HepG2 (cell line): ENCODE data around the gene TGM2. TPM values are rescaled to one million over a fixed set of nuclear protein-coding genes. Genes with fewer than 3 reads are reported as not detected.

Experiments
- ATF2 ChIP-seq: sonication (generic); formaldehyde crosslinking; IDR thresholded peaks from 2 replicates; pipeline ENCODE4 v1.4.0; 2020; ENCODE audit warnings: missing genetic modification reagents
- CAMTA2 ChIP-seq: sonication (generic); formaldehyde crosslinking; IDR thresholded peaks from 2 replicates; pipeline ENCODE4 v1.4.0; 2020; ENCODE audit warnings: mild to moderate bottlenecking, missing genetic modification reagents, borderline replicate concordance
- CCAR2 ChIP-seq: fragments of 200-400 bp; formaldehyde crosslinking; optimal IDR thresholded peaks from 2 replicates; pipeline ENCODE3; 2018; ENCODE audit warnings: low read depth, mild to moderate bottlenecking, low read length, moderate library complexity
- CENPT ChIP-seq: sonication (generic); formaldehyde crosslinking; IDR thresholded peaks from 2 replicates; pipeline ENCODE4 v1.8.0; 2022; ENCODE audit warnings: low read depth, mild to moderate bottlenecking, moderate library complexity, missing genetic modification reagents
- DMAP1 ChIP-seq: IDR thresholded peaks from 2 replicates; pipeline ENCODE4 v1.6.1; 2016
- GATAD2A ChIP-seq: IDR thresholded peaks from 2 replicates; pipeline ENCODE4 v1.6.1; 2016
- GMEB2 ChIP-seq: IDR thresholded peaks from 2 replicates; pipeline ENCODE4 v1.6.1; 2016; ENCODE audit warnings: missing biosample characterization, missing genetic modification reagents, low read depth
- GTF2F1 ChIP-seq: fragments of 150-350 bp; IDR thresholded peaks from 2 replicates; pipeline ENCODE4 v1.6.1; 2014; ENCODE audit warnings: low read length
- ISL2 ChIP-seq: sonication (generic); formaldehyde crosslinking; IDR thresholded peaks from 2 replicates; pipeline ENCODE4 v1.5.0; 2020; ENCODE audit warnings: missing genetic modification reagents
- KLF13 ChIP-seq: sonication (generic); formaldehyde crosslinking; IDR thresholded peaks from 2 replicates; pipeline ENCODE4 v1.4.0; 2020; ENCODE audit warnings: mild to moderate bottlenecking, missing genetic modification reagents
- MBD4 ChIP-seq: IDR thresholded peaks from 2 replicates; pipeline ENCODE4 v1.6.1; 2012; ENCODE audit warnings: low read length, inconsistent platforms, borderline replicate concordance
- TBX3 ChIP-seq: fragments of 450-650 bp; IDR thresholded peaks from 2 replicates; pipeline ENCODE4 v1.6.1; 2017; ENCODE audit warnings: antibody characterized with exemption, mild to moderate bottlenecking, inconsistent platforms, borderline replicate concordance
- THAP9 ChIP-seq: sonication (generic); formaldehyde crosslinking; IDR thresholded peaks from 2 replicates; pipeline ENCODE4; 2020; ENCODE audit warnings: missing genetic modification reagents, mild to moderate bottlenecking, borderline replicate concordance
- ZFP62 ChIP-seq: sonication (generic); formaldehyde crosslinking; IDR thresholded peaks from 2 replicates; pipeline ENCODE4 v1.4.0; 2020; ENCODE audit warnings: missing genetic modification reagents
- ZKSCAN8 ChIP-seq: IDR thresholded peaks from 2 replicates; pipeline ENCODE4 v1.6.1; 2016; ENCODE audit warnings: borderline replicate concordance, missing genetic modification reagents, missing compliant biosample characterization
- ZNF264 ChIP-seq: sonication (generic); formaldehyde crosslinking; IDR thresholded peaks from 2 replicates; pipeline ENCODE4 v1.4.0; 2020; ENCODE audit warnings: missing genetic modification reagents
- ZNF557 ChIP-seq: sonication (generic); formaldehyde crosslinking; IDR thresholded peaks from 2 replicates; pipeline ENCODE4 v1.4.0; 2020; ENCODE audit warnings: missing genetic modification reagents
- ZNF609 ChIP-seq: sonication (generic); formaldehyde crosslinking; IDR thresholded peaks from 2 replicates; pipeline ENCODE4 v1.4.0; 2020; ENCODE audit warnings: mild to moderate bottlenecking, missing genetic modification reagents, borderline replicate concordance
- ZNF614 ChIP-seq: IDR thresholded peaks from 2 replicates; pipeline ENCODE4 v1.6.1; 2018; ENCODE audit warnings: missing biosample characterization, missing genetic modification reagents, inconsistent platforms, borderline replicate concordance
- ZNF670 ChIP-seq: sonication (generic); formaldehyde crosslinking; IDR thresholded peaks from 2 replicates; pipeline ENCODE4 v1.8.0; 2022; ENCODE audit warnings: mild to moderate bottlenecking, missing genetic modification reagents, borderline replicate concordance
- ZNF768 ChIP-seq: sonication (generic); formaldehyde crosslinking; IDR thresholded peaks from 2 replicates; pipeline ENCODE4 v1.4.0; 2020; ENCODE audit warnings: missing genetic modification reagents
- polyA plus RNA-seq, 8 experiments: library from polyadenylated mRNA; depleted of rRNA in 3 of 8; stranded (reverse) in 7 of 8; unstranded in 1 of 8; fragments of >200 nt; fragmentation: Illumina TruSeq in 4 of 8; extraction: Trizol in 4 of 8; gene quantifications; 2 replicates each; pipeline versions ENCODE4 v1.2.1 to v1.2.3, GENCODE V29; 2011 to 2016; ENCODE audit warnings: low read depth in 4 of 8, missing spikeins in 1 of 8, mixed read lengths in 1 of 8; ENCODE audit not compliant: insufficient read depth in 1 of 8
- total RNA-seq, 5 experiments: library from RNA; depleted of rRNA; stranded (reverse); fragments of >200 nt; fragmentation: Illumina TruSeq; extraction: Trizol; gene quantifications; 2 replicates each; pipeline ENCODE4 v1.2.3, GENCODE V29; 2016; ENCODE audit warnings: low read depth in 1 of 5

The TGM2 gene
- total and polyA plus RNA-seq, 2 of the 13 experiments (the other 11 are each of a cell fraction or from before 2014, with no cell fraction given): 4.2 to 46.4 TPM

- TF ChIP-seq ZNF264 (CRISPR knock-in tag) (0 out of 2 replicates have a peak, but pooled peaks have one; percentile 19), CAMTA2 (no peak), CCAR2 (peak; percentile 29), ZNF614 (CRISPR knock-in tag) (peak; percentile 84; the same call in 1 of the 2 replicates), THAP9 (CRISPR knock-in tag) (0 out of 2 replicates have a peak, but pooled peaks have one; percentile 31), ISL2 (CRISPR knock-in tag) (peak; percentile 73; the same call in 1 of the 2 replicates), MBD4 (no peak), ZNF670 (CRISPR knock-in tag) (no peak), GATAD2A (CRISPR knock-in tag) (peak; percentile 85), ZNF768 (no peak), KLF13 (no peak), CENPT (no peak), ZKSCAN8 (CRISPR knock-in tag) (no peak), ATF2 (CRISPR knock-in tag) (no peak), GMEB2 (CRISPR knock-in tag) (no peak), ZNF557 (CRISPR knock-in tag) (no peak), ZFP62 (no peak), TBX3 (no peak), GTF2F1 (no peak), DMAP1 (CRISPR knock-in tag) (0 out of 2 replicates have a peak, but pooled peaks have one; percentile 27), ZNF609 (CRISPR knock-in tag) (no peak)
Observed at GRCh38 chr20:38123021-38123587, 42.0 kb downstream of the TGM2 start (continued).
